BJ (cell line): ENCODE measurements around the gene SLC38A11. TPM values are rescaled to one million over a fixed set of nuclear protein-coding genes. Genes with fewer than 3 reads are reported as not detected.

Experiments used
- CTCF ChIA-PET: fragments of 350-600 bp; formaldehyde crosslinking; extraction: SDS; loops from one replicate; lab custom pipeline; 2021; ENCODE audit warnings: antibody characterized with exemption, inconsistent platforms; lab: Yijun Ruan, JAX
- POLR2A ChIA-PET: fragments of 300-600 bp; sonication (Branson Sonifier 250); formaldehyde crosslinking; extraction: SDS; loops from one replicate; lab custom pipeline; 2021; ENCODE audit warnings: antibody characterized with exemption; lab: Charles Lee
- DNase-seq: peaks from one replicate; pipeline ENCODE4 v3.0.0-alpha.2; 2011; ENCODE audit warnings: low read depth
- H3K27me3 ChIP-seq: 2 replicates; pipeline ENCODE4 v1.6.0; 2011; ENCODE audit warnings: low read length; ENCODE audit not compliant: control insufficient read depth, insufficient read depth
- H3K36me3 ChIP-seq: 2 replicates; pipeline ENCODE4 v1.5.1; 2011; ENCODE audit warnings: low read length; ENCODE audit not compliant: control insufficient read depth, insufficient read depth
- H3K4me3 ChIP-seq: 2 replicates; pipeline ENCODE4 v1.5.1; 2011; ENCODE audit warnings: low read depth, mild to moderate bottlenecking, control low read depth, low read length
- polyA plus RNA-seq: library from polyadenylated mRNA; depleted of rRNA; stranded (reverse); fragments of >200 nt; gene quantifications from 2 replicates; pipeline ENCODE4 v1.2.3, GENCODE V29; 2011
- TF ChIP-seq, protein P1 (sequence below): IDR thresholded peaks from 2 replicates; pipeline ENCODE4 v1.5.1; 2011; ENCODE audit warnings: low read depth, mild to moderate bottlenecking, control low read depth, inconsistent platforms, low read length, moderate library complexity; ENCODE audit not compliant: insufficient read depth

SLC38A11 gene
- polyA plus RNA-seq, 1 experiment: 59.2 TPM

DNA sequence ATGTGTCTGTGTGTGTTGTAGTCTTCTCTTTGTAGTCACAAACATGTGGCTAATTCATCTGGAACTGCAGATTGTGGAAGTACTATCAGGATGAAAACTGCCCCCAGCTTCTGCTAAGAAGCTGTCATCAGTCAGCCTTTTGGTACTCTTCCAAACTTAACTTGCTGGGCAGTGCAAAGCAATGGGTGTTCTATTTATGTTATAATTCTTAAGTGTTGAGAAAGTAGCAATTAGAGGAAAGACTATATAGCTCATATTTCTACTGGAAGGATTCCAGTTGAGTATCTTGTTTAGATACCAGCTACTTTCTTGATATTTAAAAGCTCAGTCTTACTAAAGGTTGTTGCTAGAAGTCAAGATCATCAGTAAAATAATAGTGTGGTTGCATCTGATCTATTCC, 52.1 kb downstream of the SLC38A11 start:
- no peaks in the 10 kb centered on the region for H3K36me3 ChIP-seq
- CTCF ChIA-PET: interaction anchor here (1.2 to 3.1 kb wide), 4 partner anchors 10 to 61 kb away, joined by 3 to 10 read pairs (median 5); partner anchors contain the start of gene COBLL1
- DNase-seq: no peak
- H3K4me3 ChIP-seq: no peak overlapping the region
- POLR2A ChIA-PET: interaction anchor here (1.4 kb wide), 1 partner anchor 23 kb away, joined by 6 read pairs; no protein-coding TSS in a partner anchor
- TF ChIP-seq, protein P1, sequence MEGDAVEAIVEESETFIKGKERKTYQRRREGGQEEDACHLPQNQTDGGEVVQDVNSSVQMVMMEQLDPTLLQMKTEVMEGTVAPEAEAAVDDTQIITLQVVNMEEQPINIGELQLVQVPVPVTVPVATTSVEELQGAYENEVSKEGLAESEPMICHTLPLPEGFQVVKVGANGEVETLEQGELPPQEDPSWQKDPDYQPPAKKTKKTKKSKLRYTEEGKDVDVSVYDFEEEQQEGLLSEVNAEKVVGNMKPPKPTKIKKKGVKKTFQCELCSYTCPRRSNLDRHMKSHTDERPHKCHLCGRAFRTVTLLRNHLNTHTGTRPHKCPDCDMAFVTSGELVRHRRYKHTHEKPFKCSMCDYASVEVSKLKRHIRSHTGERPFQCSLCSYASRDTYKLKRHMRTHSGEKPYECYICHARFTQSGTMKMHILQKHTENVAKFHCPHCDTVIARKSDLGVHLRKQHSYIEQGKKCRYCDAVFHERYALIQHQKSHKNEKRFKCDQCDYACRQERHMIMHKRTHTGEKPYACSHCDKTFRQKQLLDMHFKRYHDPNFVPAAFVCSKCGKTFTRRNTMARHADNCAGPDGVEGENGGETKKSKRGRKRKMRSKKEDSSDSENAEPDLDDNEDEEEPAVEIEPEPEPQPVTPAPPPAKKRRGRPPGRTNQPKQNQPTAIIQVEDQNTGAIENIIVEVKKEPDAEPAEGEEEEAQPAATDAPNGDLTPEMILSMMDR: no peak
- no peaks in the 10 kb centered on the region for H3K27me3 ChIP-seq

DNA sequence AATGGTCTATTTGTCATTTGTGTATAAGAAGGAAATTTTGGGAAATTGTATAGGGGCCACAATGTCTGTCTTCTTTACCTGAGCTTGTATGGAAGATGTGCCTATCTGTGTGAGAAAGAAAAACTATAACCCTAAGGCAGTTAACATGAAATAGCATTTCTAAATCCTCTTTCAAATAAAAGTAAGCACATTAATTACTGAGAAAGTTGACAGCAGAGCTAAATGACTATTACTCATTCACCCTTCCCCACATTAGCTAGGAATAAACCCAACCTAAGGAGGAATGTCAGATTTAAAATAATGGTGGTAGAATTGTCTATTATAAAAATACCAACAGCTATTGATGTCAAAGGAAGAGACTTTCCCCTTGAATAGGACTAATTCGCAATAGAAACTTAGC, 56.2 kb downstream of the SLC38A11 start:
- CTCF ChIA-PET: interaction anchor here (1.0 kb wide), 1 partner anchor 11 kb away, joined by 3 read pairs; no protein-coding TSS in a partner anchor
- Histone ChIP-seq H3K4me3 (no peak overlapping the region), H3K36me3 (no peaks in the 10 kb centered on the region), H3K27me3 (no peaks in the 10 kb centered on the region)
- POLR2A ChIA-PET: no interaction called here
- no peak for DNase-seq
- TF ChIP-seq, protein P1: no peak

DNA sequence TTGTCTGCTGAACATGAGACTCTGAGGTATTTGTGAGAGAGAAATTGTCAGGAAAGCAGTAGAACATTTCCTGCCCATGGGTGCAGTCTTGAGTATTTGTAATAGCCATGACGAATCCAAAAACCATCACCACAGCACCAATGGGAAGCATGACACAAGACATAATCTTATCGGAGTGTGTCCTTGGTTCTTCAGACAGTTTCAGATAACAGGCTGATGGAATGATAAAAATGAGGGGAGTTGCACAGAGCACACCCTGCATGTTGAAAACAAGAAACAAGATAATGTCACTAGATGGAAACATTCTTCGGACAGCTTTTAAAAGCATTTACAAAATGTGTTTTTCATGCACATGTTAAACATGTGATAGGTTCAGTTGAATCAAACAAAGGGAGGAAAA, 56.9 kb downstream of the SLC38A11 start:
- TF ChIP-seq, protein P1: no peak
- DNase-seq: no peak
- ChIA-PET CTCF (interaction anchor here (1.0 kb wide), 1 partner anchor 12 kb away, joined by 3 read pairs; no protein-coding TSS in a partner anchor), POLR2A (no interaction called here)
- Histone ChIP-seq H3K27me3 (no peaks in the 10 kb centered on the region), H3K4me3 (no peak overlapping the region), H3K36me3 (no peaks in the 10 kb centered on the region)

DNA sequence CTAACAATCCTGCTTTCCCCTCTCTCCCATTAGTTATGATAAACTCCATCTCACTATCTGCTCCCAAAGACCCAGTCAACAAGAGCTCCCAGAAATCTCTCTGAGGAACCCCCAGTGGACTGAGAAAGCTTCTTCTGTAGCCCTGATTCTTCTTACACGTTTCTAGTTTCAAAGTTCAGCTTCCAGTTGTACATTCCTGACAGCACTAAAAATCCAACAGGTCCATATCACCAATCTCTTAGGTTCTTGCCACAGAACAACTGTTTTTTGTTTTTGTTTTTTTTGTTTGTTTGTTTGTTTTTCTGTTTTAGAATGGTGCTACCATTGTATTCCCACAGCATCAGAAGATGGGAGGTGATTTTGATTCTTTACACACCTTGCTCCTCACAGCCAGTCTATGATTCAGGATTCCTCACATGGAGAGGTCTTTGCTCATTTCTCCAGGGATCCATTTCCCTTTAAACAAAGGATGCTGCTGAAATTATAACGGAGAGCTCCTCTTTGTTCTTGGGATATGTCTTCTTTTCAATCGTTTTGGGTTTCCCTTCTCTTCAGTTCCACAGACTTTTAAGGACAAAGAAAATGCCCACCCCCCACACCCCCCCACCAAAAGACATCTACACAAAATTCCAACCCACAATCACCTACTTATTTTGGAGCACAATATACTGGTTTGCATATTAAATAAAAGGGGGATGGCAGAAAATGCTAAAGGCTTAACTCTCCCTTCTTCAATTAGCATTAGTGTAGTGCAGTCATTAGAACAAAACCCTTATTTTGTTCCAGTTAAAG, 57.7 kb downstream of the SLC38A11 start:
- ChIA-PET POLR2A (interaction anchor here (0.6 kb wide), 1 partner anchor 55 kb away, joined by 5 read pairs; no protein-coding TSS in a partner anchor), CTCF (interaction anchor here (1.1 to 1.3 kb wide), 2 partner anchors 16 to 54 kb away, joined by 3 read pairs; no protein-coding TSS in a partner anchor)
- no peak for DNase-seq

More for the DNA sequence above, 57.7 kb downstream of the SLC38A11 start:
- Histone ChIP-seq H3K4me3 (no peak overlapping the region), H3K27me3 (no peaks in the 10 kb centered on the region), H3K36me3 (no peaks in the 10 kb centered on the region)
- TF ChIP-seq, protein P1: no peak
